HEK293T (cell line): ENCODE data around the gene C16orf86.

Experiments used
- BHLHE40 ChIP-seq: fragments of 450-650 bp; IDR thresholded peaks from 2 replicates; pipeline ENCODE4 v1.6.1; 2016; ENCODE audit warnings: mild to moderate bottlenecking, moderate library complexity, borderline replicate concordance
- ELF4 ChIP-seq: fragments of 450-650 bp; IDR thresholded peaks from 2 replicates; pipeline ENCODE4 v1.6.1; 2017; ENCODE audit warnings: antibody characterized with exemption
- FOXA1 ChIP-seq: fragments of 450-650 bp; IDR thresholded peaks from 2 replicates; pipeline ENCODE4 v1.6.1; 2016; ENCODE audit warnings: mild to moderate bottlenecking
- FOXM1 ChIP-seq: fragments of 450-650 bp; IDR thresholded peaks from 2 replicates; pipeline ENCODE4 v1.6.1; 2017; ENCODE audit warnings: mild to moderate bottlenecking, borderline replicate concordance
- HDGF ChIP-seq: fragments of 450-650 bp; IDR thresholded peaks from 2 replicates; pipeline ENCODE4 v1.6.1; 2017; ENCODE audit warnings: antibody characterized with exemption, borderline replicate concordance
- LEF1 ChIP-seq: fragments of 450-650 bp; IDR thresholded peaks from 2 replicates; pipeline ENCODE4 v1.6.1; 2017; ENCODE audit warnings: mild to moderate bottlenecking, borderline replicate concordance
- NFRKB ChIP-seq: fragments of 450-650 bp; IDR thresholded peaks from 2 replicates; pipeline ENCODE4 v1.6.1; 2016; ENCODE audit warnings: mild to moderate bottlenecking, moderate library complexity
- SP1 ChIP-seq: fragments of 450-650 bp; IDR thresholded peaks from 2 replicates; pipeline ENCODE4 v1.6.1; 2017
- SUZ12 ChIP-seq: fragments of 450-650 bp; IDR thresholded peaks from 2 replicates; pipeline ENCODE4 v1.6.1; 2016; ENCODE audit warnings: mild to moderate bottlenecking
- TARDBP ChIP-seq: fragments of 450-650 bp; IDR thresholded peaks from 2 replicates; pipeline ENCODE4 v1.6.1; 2016

DNA sequence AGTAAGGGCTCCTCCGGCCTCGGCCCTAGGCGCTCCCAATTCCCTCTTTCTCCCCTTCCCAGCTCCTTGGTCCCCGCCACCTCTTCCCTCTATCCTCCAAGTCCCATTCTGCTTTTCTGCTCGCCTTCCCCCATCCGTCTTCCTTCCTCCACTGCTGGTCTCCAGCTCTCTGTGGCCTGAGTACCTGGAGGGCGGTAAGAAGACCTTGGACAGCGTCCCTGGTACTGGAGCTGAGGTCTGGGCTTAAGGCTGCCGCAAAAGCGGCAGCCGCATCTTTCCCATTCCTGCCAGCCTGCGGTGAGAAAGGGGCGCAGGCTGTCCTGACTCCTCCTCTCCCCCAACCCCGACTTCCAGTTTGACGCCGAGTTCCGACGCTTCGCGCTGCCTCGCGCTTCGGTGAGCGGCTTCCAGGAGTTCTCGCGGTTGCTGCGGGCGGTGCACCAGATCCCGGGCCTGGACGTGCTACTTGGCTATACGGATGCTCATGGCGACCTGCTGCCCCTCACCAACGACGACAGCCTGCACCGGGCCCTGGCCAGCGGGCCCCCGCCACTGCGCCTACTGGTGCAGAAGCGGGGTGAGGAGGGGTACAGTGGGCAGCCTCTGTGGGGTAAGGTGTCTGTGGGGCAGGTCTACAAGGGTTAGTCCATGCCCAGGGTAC, 5.4 kb upstream of the C16orf86 start:
- TF ChIP-seq SUZ12 (no peak), FOXA1 (no peak), HDGF (no peak), BHLHE40 (no peak), NFRKB (no peak), SP1 (no peak), FOXM1 (no peak), TARDBP (no peak), LEF1 (no peak), ELF4 (no peak)
